ENCODE data around the gene DRC3. TPM values are rescaled to one million over a fixed set of nuclear protein-coding genes. Genes with fewer than 3 reads are reported as not detected.

Gene DRC3
- total RNA-seq, 1 experiment from 2014 or later, result 2.3 TPM

GRCh38 chr17:18040261-18040858, 67.7 kb downstream of the DRC3 start:
- intact Hi-C loops (cut with micrococcal nuclease), result no loop called here
- no TSS peak for BruUV-seq (replicated peaks)
- DNase-seq (ENCODE audit: unreplicated experiment), result no peak
- no peak for TF ChIP-seq CTCF (IDR thresholded peaks at IDR 0.05; ENCODE audit: unreplicated experiment)
- Mint-ChIP-seq H3K4me1 (ENCODE audit: insufficient read depth, unreplicated experiment) (peaks cover 40% of the 10 kb centered on the region), H3K36me3 (ENCODE audit: insufficient read depth, unreplicated experiment) (peaks cover 8% of the 10 kb centered on the region), H3K4me3 (ENCODE audit: unreplicated experiment) (peak overlapping the region; percentile 75), H3K27me3 (ENCODE audit: insufficient read depth, unreplicated experiment) (no peaks in the 10 kb centered on the region), H3K27ac (ENCODE audit: low read depth, unreplicated experiment) (peak overlapping the region; percentile 72), H3K9me3 (ENCODE audit: unreplicated experiment) (no peaks in the 10 kb centered on the region)
- POLR2A ChIA-PET, result interaction anchor here (1.0 kb wide), 1 partner anchor 17 kb away, joined by 3 read pairs; no protein-coding TSS in a partner anchor
- CTCF ChIA-PET, result no interaction called here

DNA sequence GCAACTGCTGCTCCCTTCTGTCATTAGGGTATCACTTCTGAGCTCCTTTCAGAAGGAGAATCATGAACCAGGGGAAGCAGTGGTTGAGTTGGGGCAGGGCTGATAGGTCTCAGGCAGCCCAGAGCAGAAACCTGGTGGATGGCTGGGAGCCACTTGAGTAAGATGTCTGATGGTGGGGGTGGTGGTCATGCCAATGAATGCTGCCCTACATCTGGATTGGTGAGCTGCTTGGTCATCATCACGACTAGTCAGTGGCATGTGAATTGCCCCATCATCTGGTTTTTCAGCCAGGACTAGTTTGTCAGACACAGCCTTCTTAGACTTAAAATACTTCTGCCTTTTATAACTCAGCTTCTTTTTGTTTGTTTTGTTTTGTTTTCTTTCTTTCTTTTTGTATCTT, 69.1 kb downstream of the DRC3 start:
- H3K27ac Mint-ChIP-seq (ENCODE audit: low read depth, unreplicated experiment), result no peak overlapping the region
- intact Hi-C loops (cut with micrococcal nuclease), result no loop called here

DNA sequence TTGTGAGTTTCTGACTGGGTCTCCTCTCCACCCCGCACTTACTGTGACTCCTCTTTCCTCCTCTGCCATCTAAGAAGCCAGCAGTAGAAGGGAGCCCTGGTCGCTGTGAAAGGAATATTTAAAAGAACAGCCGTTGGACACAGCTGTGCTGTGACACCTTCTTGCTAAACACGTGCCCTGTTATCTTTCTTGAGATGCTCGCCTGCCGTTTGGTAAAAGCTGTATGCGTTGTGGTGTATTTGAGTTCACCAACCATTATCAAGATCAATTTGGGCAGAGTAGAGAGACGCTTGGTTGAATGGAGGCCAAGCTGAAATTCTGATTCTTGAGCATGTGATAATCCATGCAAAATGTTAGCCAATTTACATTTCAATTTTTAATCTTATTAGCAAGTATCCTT, 70.3 kb downstream of the DRC3 start:
- H3K36me3 Mint-ChIP-seq (ENCODE audit: insufficient read depth, unreplicated experiment), result peaks cover 18% of the 10 kb centered on the region
- H3K4me1 Mint-ChIP-seq (ENCODE audit: insufficient read depth, unreplicated experiment), result peaks cover 30% of the 10 kb centered on the region
- BruUV-seq (replicated peaks), result no TSS peak
- H3K27me3 Mint-ChIP-seq (ENCODE audit: insufficient read depth, unreplicated experiment), result no peaks in the 10 kb centered on the region
- no peak overlapping the region for H3K4me3 Mint-ChIP-seq (ENCODE audit: unreplicated experiment)
- CTCF ChIA-PET, result interaction anchor here (0.8 to 1.6 kb wide), 3 partner anchors 116 to 152 kb away, joined by 3 to 4 read pairs (median 3); no protein-coding TSS in a partner anchor
- POLR2A ChIA-PET, result interaction anchor here (0.7 kb wide), 1 partner anchor 135 kb away, joined by 3 read pairs; no protein-coding TSS in a partner anchor
- DNase-seq (ENCODE audit: unreplicated experiment), result no peak
- no peak overlapping the region for H3K27ac Mint-ChIP-seq (ENCODE audit: low read depth, unreplicated experiment)
- intact Hi-C loops (cut with micrococcal nuclease), result no loop called here
- no peaks in the 10 kb centered on the region for H3K9me3 Mint-ChIP-seq (ENCODE audit: unreplicated experiment)
- TF ChIP-seq CTCF (IDR thresholded peaks at IDR 0.05; ENCODE audit: unreplicated experiment), result no peak

More for the DNA sequence above, 69.1 kb downstream of the DRC3 start:
- BruUV-seq (replicated peaks), result TSS peak; percentile 11
- peak; percentile 27 for DNase-seq (ENCODE audit: unreplicated experiment)
- Mint-ChIP-seq H3K9me3 (ENCODE audit: unreplicated experiment) (no peaks in the 10 kb centered on the region), H3K27me3 (ENCODE audit: insufficient read depth, unreplicated experiment) (no peaks in the 10 kb centered on the region), H3K36me3 (ENCODE audit: insufficient read depth, unreplicated experiment) (peaks cover 13% of the 10 kb centered on the region), H3K4me3 (ENCODE audit: unreplicated experiment) (peak overlapping the region; percentile 75), H3K4me1 (ENCODE audit: insufficient read depth, unreplicated experiment) (peaks cover 40% of the 10 kb centered on the region)
- TF ChIP-seq CTCF (IDR thresholded peaks at IDR 0.05; ENCODE audit: unreplicated experiment), result no peak
- POLR2A ChIA-PET, result interaction anchor here (1.4 kb wide), 1 partner anchor 219 kb away, joined by 3 read pairs; no protein-coding TSS in a partner anchor
- CTCF ChIA-PET, result interaction anchor here (0.6 to 1.6 kb wide), 2 partner anchors 151 to 221 kb away, joined by 3 to 4 read pairs; no protein-coding TSS in a partner anchor

GRCh38 chr17:18043491-18043890, 70.8 kb downstream of the DRC3 start:
- peaks cover 26% of the 10 kb centered on the region for H3K4me1 Mint-ChIP-seq (ENCODE audit: insufficient read depth, unreplicated experiment)
- peak; percentile 36 for TF ChIP-seq CTCF (IDR thresholded peaks at IDR 0.05; ENCODE audit: unreplicated experiment)
- H3K27ac Mint-ChIP-seq (ENCODE audit: low read depth, unreplicated experiment), result no peak overlapping the region
- intact Hi-C loops (cut with micrococcal nuclease), result no loop called here
- H3K27me3 Mint-ChIP-seq (ENCODE audit: insufficient read depth, unreplicated experiment), result no peaks in the 10 kb centered on the region
- CTCF ChIA-PET, result interaction anchor here (0.8 to 1.6 kb wide), 3 partner anchors 116 to 153 kb away, joined by 3 to 4 read pairs (median 3); no protein-coding TSS in a partner anchor
- POLR2A ChIA-PET, result interaction anchor here (0.7 kb wide), 1 partner anchor 135 kb away, joined by 3 read pairs; no protein-coding TSS in a partner anchor
- peaks cover 23% of the 10 kb centered on the region for H3K36me3 Mint-ChIP-seq (ENCODE audit: insufficient read depth, unreplicated experiment)
- BruUV-seq (replicated peaks), result no TSS peak
- H3K4me3 Mint-ChIP-seq (ENCODE audit: unreplicated experiment), result no peak overlapping the region
- peak; percentile 13 for DNase-seq (ENCODE audit: unreplicated experiment)
- H3K9me3 Mint-ChIP-seq (ENCODE audit: unreplicated experiment), result no peaks in the 10 kb centered on the region

All from MCF 10A (cell line).